Dedifferentiated amniotic fluid mesenchymal stem cell (primary cell): ENCODE measurements around the gene IKZF1.
"Not testable (repeated sequence)": the region's sequence is repeated elsewhere in the genome, so short reads cannot be mapped to it uniquely, and the experiment has no call there.

Source experiments
- DNase-seq: peaks from one replicate; pipeline ENCODE4 v3.0.0-alpha.2; 2016; ENCODE audit errors: extremely low spot score

Gene IKZF1

DNA sequence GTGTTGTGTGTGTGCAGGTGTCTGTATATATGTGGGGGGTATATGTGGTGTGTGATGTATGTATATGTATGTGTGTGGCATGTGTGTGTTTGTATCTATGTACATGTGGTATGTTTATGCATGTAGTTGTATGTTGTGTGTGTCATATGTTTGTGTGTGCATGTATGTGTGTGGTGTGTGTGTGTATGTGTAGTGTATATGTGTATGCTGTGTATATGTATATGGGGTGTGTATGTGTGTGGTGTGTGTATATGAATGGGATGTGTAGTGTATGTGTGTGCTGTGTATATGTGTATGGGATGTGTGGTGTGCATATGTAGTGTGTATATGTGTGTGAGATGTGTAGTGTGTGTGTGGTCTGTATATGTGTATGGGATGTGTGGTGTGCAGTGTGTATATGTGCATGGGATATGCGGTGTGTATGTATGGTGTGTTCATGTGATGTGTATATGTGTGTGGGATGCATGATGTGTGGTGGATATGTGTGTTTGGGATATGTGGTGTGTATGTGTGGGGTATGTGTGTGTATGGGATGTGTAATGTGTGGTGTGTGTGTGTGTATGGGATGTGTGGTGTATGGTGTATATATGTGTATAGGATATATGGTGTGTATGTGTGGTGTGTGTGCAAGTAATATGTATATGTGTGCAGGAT, 30.0 kb downstream of the IKZF1 start:
- no peak for DNase-seq

DNA sequence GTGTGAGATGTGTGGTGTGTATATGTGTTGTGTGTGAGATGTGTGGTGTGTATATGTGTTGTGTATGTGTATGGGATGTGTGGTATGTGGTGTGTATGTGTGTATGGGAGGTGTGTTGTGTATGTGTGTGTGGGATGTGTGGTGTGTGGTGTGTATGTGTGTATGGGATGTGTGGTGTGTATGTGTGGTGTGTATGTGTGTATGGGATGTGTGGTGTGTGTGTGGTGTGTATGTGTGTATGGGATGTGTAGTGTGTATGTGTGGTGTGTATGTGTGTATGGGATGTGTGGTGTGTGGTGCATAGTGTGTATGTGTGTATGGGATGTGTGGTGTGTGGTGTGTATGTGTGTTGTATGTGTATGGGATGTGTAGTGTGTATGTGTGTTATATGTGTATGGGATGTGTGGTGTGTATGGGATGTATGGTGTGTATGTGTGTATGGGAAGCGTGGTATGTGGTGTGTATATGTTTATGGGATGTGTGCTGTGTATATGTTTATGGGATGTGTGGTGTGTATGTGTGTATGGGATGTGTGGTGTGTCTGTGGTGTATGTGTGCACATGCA, 30.8 kb downstream of the IKZF1 start:
- DNase-seq, result no peak

DNA sequence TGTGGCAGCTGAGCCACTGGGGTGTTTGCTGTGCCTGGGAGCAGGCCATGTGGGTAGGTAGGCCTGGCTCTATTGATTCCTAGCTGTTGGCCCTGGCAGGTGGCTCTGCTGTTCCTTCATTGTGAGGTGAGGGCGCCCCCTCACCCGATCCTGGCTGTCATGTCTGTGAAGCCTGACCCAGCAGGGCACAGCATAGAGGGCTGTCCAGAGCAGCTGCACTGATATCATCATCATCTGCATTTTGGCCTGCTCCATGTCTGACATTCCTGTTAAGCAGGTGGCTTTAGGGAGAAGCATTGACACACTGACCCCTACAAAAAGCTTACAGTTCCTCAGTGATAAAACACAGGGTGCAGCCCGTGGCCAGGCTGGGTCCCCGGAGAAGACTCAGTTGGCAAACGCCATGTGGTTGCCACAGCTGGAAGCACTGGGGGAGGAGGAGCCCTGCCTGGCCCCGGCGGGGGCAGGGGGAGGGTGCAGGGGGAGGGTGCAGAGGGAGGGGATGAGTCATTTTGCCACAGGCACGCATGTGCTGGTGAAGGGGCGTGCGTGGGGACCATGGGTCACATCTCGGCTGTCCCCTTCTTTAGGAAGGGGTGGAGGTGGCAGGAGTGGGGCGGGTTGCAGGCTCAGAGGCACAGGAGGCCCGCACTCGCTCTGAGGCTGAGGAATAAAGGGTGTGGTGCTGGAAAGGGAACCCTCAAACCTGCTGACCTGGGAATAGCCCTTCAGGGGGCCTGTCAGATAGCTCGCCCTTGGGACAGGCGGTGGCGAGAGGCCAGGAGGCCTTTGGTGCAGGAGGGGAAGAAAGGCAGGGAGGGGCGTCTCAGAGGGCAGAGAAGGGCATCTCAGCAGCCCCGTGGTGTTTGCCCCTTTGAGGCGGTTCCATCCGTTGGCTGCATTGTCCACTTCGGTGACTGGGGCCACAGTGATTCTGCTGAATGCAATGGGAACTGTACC, 31.6 kb downstream of the IKZF1 start:
- DNase-seq, result no peak

DNA sequence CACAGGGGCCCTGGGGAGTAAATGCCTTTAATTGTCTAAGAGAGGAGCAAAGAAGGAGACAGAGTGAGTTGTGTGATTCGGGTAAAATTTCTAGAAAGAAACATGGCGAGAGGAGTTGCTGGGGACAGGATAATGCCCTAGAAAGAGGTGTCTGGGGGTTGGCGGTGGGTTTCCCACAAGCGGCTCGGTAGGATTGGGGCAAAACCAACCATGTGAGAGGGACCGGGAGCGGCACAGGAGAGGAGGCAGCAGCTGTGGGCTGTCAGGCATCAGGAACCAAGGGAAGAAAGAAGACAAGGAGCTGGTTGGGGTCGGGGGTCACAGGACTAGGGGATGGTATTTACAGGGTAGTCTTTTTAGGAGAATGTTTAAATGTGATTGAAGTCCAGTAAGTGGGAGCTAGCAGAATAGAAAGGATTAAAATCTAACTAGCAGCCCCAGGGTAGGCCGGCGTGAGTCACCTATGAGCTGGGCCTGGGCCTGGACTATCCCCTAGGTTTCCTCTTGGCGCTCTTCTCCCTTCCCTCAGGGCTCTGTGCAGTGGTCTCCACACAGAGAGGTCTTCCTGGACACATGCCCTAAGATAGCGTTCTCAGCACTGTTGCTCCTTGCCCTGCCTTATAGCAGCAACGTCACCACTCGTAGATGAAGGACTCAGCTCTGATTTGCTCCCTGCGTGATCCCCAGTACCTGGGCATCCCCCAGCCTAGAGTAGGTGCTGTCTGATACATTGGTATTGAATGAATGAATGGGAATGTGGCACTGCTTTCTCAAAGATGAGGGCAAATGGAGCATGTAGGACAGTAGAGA, 32.6 kb downstream of the IKZF1 start:
- no peak for DNase-seq

DNA sequence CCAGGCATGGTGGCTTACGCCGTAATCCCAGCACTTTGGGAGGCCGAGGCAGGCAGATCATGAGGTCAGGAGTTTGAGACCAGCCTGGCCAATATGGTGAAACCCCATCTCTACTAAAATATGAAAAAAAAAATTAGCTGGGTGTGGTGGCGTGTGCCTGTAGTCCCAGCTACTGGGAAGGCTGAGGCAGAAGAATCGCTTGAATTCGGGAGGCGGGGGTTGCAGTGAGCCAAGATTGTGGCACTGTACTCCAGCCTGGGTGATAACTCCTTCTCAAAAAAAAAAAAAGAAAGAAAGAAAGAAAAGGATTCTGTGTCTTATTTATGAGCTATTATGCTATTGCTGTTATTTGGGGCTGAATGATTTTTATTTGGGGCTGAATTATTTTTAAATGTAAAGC, 35.0 kb downstream of the IKZF1 start:
- DNase-seq, result not testable (repeated sequence)

DNA sequence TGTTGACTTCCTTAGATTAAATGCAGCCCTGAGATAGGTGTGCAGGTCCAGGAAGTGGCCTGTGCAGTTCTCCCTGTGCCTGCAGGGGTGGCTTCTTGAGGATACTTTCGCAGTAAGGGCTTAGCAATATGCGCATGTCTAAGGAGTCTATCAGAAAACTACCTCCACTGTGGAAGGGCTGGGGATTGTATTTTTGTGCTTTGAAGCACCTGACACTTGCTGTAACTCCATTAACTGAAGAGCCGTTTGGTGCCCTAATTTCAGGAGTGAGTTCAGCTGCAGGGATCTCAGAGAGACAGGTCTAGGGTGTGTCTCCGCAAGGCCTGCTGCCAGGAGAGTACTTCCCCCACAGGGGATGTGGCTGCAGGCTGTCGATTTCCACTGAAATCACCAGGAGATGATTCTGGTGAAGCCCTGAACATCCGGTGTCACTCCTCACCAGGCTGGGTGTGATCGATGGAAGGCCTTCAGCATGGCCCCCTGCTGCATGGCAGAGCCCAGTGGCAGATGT, 35.5 kb downstream of the IKZF1 start:
- no peak for DNase-seq

DNA sequence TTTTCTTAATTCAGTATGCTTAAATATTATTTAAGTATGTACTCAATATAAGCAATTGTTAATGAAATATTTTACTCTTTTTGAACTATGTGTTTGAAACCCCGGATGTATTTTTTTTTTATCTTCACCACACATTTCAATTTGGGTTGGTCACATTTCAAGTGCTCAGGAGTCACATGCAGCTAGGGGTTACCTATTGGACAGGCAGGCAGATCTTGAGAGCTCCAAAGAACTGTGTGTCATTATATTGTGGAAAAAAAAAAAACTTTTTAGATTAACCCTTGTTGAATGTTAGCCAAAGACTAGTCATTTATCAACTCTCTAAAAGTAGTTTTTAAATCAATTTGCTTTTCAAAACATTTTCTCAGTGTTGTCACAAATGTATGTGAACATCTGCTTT, 37.2 kb downstream of the IKZF1 start:
- no peak for DNase-seq

DNA sequence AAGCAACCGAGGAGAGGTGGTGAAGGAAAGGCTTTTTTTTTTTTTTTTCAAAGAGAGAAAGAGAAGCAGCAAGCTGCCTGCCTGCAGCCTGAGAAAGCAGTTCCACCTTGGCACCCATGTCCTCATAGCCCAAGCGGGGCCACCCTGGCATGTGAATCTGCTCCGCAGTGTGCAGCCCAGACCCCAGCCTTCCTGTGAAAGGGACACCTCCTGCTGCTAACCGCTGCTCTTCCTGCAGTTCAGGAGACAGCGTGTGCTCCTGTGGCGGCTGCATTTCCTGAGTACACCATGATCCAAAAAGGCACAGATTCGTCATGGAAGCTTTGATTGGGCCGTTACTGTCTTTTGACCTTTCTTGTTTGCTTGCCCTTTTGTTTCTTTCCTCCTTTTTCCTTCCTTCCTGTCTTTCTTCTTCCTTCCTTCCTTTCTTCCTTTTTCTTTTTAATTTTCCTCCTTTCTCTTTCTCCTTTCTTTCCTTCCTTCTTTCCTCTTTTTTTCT, 38.1 kb downstream of the IKZF1 start:
- no peak for DNase-seq

DNA sequence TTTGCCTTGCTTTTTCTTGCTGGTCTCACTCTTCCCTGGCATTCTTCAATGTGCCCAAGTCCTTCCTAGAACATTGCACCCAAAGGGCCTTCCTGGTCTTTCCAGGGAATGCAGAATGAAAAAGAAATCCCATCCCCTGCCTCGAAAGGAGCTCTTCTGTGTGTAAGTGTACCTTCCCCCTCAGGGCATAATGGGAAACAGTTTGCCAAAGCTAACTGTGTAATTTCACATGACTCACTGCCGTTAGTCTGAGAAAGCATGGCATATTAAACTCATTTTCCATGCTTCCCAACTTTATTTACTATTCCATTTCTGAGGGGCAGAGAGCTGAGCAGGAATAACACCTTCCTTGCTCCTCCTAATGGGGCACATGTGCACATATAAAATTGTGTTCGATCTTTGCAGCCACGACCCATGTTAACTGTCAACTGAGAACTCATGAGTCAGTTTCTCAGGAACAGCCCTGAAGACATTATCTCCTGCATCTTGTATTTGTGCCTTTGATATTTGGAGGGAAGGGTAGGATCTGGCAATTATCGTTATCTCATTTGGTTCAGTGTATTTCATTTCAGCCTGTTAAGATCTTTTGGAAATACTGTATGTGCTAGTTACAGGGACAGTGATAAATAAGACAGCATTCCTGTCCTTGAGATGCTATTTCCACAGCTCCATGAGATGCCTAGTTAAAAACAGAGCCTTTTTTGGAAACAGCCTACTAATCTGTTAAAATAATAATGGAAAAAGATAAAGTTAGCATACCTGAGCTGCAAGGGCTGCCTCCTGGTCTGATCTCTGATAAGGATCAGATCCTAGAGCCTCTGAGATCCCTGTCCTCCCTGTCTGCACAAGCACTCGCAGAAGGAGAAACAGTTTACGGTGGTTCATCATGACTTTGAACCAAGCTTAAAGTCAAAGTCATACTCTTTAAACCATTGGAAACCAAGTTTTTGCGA, 42.3 kb downstream of the IKZF1 start:
- no peak for DNase-seq

DNA sequence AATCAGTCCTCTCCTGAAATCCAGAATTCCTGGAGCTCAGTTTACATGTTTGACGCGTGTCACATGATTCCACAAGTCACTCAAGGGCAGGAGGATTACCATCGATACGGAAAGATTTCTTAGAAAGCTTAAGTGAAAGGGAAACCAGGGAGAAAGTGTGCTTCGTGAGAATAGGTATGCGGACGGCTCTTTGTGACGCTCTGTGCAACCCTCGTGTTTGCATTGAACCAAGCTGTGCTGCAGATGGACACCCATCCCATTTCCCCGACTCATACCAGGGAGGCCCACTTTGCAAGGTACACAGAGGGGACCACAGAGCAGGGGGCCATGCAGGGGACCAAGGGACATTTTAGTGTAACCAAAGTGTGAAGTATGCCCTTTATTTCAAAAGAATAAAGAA, 43.2 kb downstream of the IKZF1 start:
- DNase-seq, result no peak

DNA sequence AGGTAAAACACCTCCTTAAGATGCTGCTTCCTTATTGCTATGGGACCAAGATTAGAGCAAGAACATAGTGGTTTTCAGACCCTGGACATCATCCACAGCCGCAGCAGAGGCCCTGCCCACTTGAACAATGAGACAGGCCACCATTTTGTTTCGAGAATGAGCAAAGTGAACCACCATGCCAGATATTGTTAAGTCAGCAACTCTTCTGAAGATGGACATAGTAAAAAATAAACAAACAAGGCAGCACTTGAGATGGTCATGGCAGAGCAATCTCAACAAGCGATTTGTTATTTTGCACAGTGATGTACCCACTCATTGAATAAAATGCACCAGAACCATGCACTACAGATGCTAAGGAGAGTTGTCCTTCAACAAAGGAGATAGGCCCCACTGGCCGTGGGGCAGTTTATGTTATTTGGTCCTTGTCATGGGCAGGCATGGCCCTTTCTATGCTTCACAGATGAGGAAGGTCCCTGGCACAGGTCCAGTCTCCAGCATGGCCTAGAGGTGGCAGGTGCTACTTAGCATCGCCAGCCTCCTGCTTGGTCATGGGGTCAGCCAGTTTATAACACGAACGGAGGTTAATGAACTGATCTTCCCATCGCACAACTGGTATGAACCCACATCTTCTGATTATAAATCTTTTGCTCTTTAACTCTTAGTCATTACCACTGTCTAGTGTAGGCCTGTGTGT, 44.1 kb downstream of the IKZF1 start:
- DNase-seq, result no peak

DNA sequence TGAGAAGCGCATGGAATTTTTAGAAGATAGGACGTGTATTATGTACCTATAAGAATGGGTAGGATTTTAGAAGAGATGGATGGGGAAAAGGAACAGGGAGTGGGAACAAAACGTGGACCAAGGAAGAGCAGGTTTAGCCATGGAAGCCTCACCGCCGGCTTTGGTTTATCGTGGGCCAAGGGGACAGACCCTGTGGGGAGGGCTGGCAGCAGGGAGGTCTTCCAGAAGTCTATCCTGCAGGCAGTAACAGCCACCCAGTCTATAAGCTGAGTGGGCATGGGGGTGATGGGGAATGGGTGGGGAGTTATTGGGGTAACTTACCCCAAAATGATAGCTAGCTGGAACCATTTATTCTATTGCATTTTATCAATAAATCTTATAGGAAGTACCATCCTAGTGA, 44.9 kb downstream of the IKZF1 start:
- DNase-seq, result no peak

DNA sequence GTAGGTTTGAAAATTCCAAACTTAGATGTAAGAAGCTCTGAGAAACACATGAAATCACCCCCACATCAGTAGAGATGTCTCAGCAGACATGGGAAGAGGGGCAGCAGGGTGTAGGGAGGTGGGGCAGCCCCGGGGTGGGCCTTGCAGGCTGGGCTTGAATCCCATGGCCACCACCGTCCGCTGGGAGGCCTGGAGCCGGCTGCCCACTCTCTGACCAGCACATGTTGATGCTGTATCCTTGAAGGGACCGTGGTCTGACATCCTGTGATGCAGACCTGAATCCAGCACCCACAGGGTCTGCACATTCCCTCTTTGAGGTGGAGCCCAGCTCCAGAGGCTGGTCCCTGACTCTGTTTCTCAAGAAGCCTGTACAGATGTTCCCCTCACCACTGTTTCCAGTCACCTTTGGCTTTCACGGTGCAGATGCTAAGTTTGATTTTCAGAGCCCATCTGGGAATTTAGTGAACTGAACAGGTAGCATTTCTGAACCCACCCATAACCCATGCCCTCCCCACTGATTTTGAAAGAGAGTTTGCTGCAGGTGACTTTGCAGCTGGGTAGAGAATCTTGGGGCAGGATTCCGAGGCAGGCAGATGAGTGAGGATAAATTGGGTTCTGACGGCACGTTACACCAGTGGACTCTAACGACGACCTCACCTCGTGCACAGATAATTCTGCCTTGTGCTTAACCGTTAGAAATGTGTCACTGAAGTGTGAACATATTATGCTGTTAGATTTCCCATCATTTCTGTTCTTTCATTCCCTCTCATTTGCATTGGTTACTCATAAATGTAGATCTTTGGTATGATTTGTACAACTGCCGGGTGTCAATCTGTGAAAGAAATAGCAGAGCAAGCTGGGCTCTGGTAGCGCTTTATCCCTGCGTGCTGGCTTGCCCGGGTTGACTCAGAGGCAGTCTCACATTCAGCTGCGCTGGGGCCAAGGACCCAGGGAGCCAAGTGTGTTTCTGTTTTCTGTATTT, 45.7 kb downstream of the IKZF1 start:
- DNase-seq, result no peak

DNA sequence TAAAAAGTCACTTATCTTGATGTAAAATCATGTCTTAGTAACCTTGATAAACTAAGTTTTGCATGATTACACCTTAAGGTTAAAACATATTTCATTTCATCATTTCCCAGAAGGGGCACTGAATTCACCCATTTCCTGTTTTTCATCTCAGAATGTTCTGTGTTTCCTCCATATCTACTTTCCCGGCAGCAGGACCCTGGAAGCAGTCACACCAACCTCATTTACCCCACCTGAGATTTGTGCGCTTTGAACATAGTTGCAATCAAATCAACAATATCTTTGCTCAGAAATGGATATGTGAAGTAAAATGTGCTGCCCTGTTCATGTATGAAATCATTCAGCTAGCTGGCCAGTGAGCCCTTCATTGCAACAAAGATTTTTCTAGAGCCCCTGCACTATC, 46.8 kb downstream of the IKZF1 start:
- no peak for DNase-seq

DNA sequence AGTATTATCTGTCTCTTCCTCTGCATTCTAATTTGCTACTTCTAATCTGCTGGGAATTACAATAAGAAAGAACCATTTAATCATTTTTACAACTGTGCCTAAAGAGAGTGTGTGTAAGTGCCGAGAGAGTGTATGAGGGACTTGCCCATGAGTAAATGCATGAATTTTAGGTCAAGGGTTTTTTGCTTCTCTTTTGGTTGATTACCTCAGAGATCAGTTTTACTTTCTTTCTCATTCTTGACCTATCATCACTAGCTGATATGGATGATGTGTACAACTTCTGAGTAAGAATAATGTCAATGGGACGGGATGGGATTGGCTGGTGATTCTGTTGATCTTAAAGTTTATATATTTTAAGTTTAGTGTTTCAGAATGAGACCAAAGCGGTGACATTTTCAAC, 47.8 kb downstream of the IKZF1 start:
- DNase-seq, result no peak

DNA sequence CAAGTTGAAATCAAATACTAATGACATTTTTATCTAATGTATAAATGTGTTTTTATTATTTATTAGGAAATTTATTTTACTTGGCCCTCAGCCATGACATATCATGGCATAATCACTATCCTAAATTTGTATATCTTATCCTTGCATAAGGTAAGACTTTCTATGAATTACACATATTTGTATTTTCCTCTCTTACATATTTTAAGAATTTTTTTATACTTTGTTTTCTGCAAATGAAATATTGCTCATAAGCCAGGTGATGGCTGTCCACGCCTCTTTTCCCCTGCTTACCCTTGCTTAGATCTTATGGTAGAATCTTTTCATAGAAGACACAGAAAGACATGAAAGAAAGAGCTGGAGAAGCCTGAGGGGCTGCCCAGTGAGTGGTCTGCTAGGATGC, 48.2 kb downstream of the IKZF1 start:
- no peak for DNase-seq

DNA sequence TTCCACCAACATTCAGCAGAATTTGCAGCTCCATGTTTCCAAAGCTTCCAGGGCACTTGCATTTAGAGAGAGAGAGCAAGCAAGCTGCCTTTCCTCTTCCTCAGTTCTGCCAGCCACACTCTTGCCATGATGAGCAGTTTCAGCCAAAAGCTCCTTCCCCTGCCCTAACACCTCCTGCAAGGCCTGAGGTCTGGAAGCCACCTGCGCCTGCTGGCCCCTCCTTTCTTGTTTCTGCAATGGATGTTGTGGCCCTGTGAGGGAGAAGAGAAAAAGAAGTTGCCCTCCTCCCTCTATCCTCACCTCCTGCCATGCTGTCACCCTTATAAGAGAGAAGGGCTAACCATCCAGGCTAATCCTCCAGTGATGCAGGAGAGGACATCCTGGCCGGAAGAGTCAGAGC, 48.7 kb downstream of the IKZF1 start:
- DNase-seq, result no peak

DNA sequence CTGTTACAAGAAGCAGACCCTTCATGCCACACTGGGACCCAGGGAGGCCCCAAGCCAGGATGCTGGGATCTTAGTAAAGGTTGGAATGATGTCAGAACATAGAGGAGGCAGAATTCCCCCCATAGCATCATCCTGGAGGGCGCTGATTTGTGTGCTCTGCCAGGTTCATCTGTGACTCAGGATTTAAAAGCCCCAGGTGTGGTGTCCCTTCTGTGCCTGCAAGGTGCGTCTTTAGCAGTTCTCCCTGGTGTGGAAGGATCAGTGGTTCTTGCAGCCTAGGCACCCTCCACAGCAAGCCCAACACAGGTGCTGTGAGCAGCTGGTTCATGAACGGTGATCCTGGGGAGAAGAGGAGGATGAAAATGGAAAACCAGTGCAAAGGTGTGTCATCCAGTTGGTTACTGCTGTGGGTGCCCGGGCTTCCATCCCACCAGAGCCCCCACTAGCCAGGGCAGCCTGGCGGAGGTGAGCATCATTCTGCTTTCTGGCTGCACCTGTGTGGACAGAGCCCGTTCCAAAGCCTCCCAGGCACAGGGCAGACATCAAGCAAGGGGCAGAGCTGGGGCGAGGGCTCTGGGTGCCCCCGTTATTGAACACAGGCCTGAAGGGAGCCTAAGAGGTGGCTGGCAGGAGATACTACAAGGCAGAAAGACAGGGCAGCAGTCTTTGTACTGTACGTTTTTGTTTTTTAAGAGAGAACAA, 49.5 kb downstream of the IKZF1 start:
- DNase-seq, result no peak
